RWPE2 (cell line): Measurements from ENCODE around the gene AGTRAP.

Experiments
- ATAC-seq: fragments of 200-7000 bp; cut with Tn5 transposase; 3 replicates; pipeline ENCODE4 v1.9.1; 2021; ENCODE audit warnings: low read depth
- DNase-seq: peaks from one replicate; pipeline ENCODE4 v3.0.0-alpha.2; 2020; ENCODE audit warnings: low spot score
- H3K27ac ChIP-seq: fragments of 450-650 bp; 2 replicates; pipeline ENCODE4 v1.5.1; 2017; ENCODE audit warnings: mild to moderate bottlenecking; ENCODE audit not compliant: poor library complexity, severe bottlenecking
- H3K27me3 ChIP-seq: fragments of 250-450 bp; sonication (Bioruptor Pico); 2 replicates; pipeline ENCODE4 v1.5.1; 2021; ENCODE audit warnings: mild to moderate bottlenecking, moderate library complexity; ENCODE audit not compliant: insufficient read depth, poor library complexity, severe bottlenecking
- H3K36me3 ChIP-seq: fragments of 250-450 bp; sonication (Bioruptor Pico); 2 replicates; pipeline ENCODE4 v1.5.1; 2020; ENCODE audit warnings: low read depth, mild to moderate bottlenecking, moderate library complexity
- H3K4me1 ChIP-seq: fragments of 250-450 bp; sonication (Bioruptor Pico); 2 replicates; pipeline ENCODE4 v1.5.1; 2021; ENCODE audit warnings: mild to moderate bottlenecking, moderate library complexity; ENCODE audit not compliant: insufficient read depth, poor library complexity, severe bottlenecking
- H3K4me3 ChIP-seq: fragments of 250-450 bp; sonication (Bioruptor Pico); 2 replicates; pipeline ENCODE4 v1.5.1; 2021; ENCODE audit warnings: mild to moderate bottlenecking, moderate library complexity; ENCODE audit not compliant: severe bottlenecking
- H3K9me3 ChIP-seq: fragments of 250-450 bp; sonication (Bioruptor Pico); 2 replicates; pipeline ENCODE4 v1.5.1; 2021; ENCODE audit warnings: mild to moderate bottlenecking, moderate library complexity; ENCODE audit not compliant: severe bottlenecking
- CTCF ChIP-seq: fragments of 450-650 bp; IDR thresholded peaks from one replicate; pipeline ENCODE4 v1.5.1; 2017; ENCODE audit warnings: mild to moderate bottlenecking, moderate library complexity; ENCODE audit not compliant: poor library complexity, severe bottlenecking

The AGTRAP gene

DNA sequence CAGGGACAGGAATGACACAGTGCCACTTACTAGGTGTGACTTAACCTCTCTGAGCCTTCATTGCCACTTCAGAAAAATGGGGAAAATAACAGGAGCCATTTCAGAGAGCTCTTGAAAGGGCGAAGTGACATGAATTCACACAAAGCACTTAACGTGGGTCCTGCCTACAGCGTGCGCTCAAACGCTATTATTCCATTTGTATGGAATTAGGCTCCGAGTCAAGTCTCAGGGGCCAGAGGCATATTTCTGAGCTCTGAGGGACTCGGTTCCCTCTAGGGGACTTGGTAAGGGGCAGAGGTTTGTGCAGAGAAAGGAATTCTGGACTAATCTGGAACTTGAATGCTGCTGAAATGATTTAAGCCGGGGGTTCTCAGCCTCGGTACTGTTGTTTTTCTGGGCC lies 30.3 kb upstream of the AGTRAP start:
- Histone ChIP-seq H3K36me3 (no peaks in the 10 kb centered on the region), H3K9me3 (no peaks in the 10 kb centered on the region), H3K27me3 (no peaks in the 10 kb centered on the region), H3K4me3 (no peak overlapping the region), H3K27ac (no peak overlapping the region), H3K4me1 (no peaks in the 10 kb centered on the region)
- no peak for TF ChIP-seq CTCF
- DNase-seq (no peak), ATAC-seq (no peak)

DNA sequence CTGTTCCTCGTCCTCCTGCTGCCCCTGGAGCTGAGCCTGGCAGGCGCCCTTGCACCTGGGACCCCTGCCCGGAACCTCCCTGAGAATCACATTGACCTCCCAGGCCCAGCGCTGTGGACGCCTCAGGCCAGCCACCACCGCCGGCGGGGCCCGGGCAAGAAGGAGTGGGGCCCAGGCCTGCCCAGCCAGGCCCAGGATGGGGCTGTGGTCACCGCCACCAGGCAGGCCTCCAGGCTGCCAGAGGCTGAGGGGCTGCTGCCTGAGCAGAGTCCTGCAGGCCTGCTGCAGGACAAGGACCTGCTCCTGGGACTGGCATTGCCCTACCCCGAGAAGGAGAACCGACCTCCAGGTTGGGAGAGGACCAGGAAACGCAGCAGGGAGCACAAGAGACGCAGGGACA lies 29.6 kb upstream of the AGTRAP start:
- no peak overlapping the region for H3K4me3 ChIP-seq
- H3K27me3 ChIP-seq = no peaks in the 10 kb centered on the region
- TF ChIP-seq CTCF = no peak
- H3K9me3 ChIP-seq = no peaks in the 10 kb centered on the region
- H3K27ac ChIP-seq = no peak overlapping the region
- H3K4me1 ChIP-seq = no peaks in the 10 kb centered on the region
- no peak for DNase-seq
- no peaks in the 10 kb centered on the region for H3K36me3 ChIP-seq
- ATAC-seq = no peak

DNA sequence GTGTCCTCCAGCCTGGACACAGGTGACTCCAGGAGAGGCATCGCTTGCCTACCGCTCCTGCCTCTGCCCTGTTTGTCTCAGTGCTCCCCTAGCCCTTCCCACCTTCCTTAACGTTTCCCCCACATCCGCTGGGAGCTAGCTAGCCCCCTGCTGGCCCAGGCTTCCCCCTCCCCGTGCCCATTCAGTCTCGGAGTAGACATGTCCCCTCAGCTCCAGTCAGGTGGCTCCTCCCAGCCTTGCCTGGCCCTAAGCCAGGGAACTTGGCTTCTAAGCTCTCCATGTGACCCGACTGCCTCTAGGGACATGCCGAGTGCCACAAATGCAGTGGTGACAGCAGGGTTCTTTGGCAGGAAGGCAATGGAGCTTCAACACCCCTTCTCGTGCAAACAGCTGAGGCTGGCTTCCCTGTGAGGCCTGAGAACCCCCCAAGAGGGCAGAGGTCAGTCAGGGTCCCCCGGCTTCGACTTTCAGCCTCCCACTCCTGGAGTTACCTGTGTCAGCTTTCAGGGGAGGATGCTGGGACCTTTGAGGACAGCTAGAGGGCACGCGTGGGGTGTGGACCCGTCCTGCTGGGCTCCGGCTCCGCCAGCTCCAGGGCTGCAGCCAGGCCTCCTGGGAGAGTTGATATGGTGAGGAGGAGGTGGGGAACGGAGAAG lies 28.2 kb upstream of the AGTRAP start:
- Histone ChIP-seq H3K27me3 (no peaks in the 10 kb centered on the region), H3K4me1 (no peaks in the 10 kb centered on the region), H3K9me3 (no peaks in the 10 kb centered on the region), H3K36me3 (no peaks in the 10 kb centered on the region), H3K4me3 (no peak overlapping the region), H3K27ac (no peak overlapping the region)
- ATAC-seq (no peak), DNase-seq (no peak)
- TF ChIP-seq CTCF = no peak

- no peak for TF ChIP-seq CTCF
These were observed 27.2 kb upstream of the AGTRAP start for GRCh38 chr1:11708554-11709350.

GRCh38 chr1:11711490-11711889 lies 24.4 kb upstream of the AGTRAP start:
- DNase-seq (no peak), ATAC-seq (no peak)
- no peak overlapping the region for H3K27ac ChIP-seq
- H3K36me3 ChIP-seq = no peaks in the 10 kb centered on the region
- H3K4me3 ChIP-seq = no peak overlapping the region
- H3K27me3 ChIP-seq = no peaks in the 10 kb centered on the region
- no peaks in the 10 kb centered on the region for H3K4me1 ChIP-seq
- no peak for TF ChIP-seq CTCF
- no peaks in the 10 kb centered on the region for H3K9me3 ChIP-seq

More at GRCh38 chr1:11708554-11709350, 27.2 kb upstream of the AGTRAP start:
- H3K36me3 ChIP-seq = no peaks in the 10 kb centered on the region
- H3K4me1 ChIP-seq = no peaks in the 10 kb centered on the region
- no peak overlapping the region for H3K4me3 ChIP-seq
- DNase-seq (no peak), ATAC-seq (no peak)
- H3K27ac ChIP-seq = no peak overlapping the region
- no peaks in the 10 kb centered on the region for H3K9me3 ChIP-seq
- no peaks in the 10 kb centered on the region for H3K27me3 ChIP-seq
